ENCODE measurements around the gene RAB19. TPM values are rescaled to one million over a fixed set of nuclear protein-coding genes. Genes with fewer than 3 reads are reported as not detected.

The RAB19 gene
- total RNA-seq (1 to 10 TPM in 2 of 7 donors, under 1 TPM in 2, not detected in 3; 0.26 to 3.1 (median 1.2) TPM), polyA plus RNA-seq (not detected)
- long read RNA-seq, donor 1, result 0 reads
- long read RNA-seq, donor 2, result 0 reads
- long read RNA-seq, donor 3, partial matches to known transcripts, result 0 of 1 reads
- long read RNA-seq, donor 3, other reads (novel, unspliced or antisense), result 0 of 1 reads

DNA sequence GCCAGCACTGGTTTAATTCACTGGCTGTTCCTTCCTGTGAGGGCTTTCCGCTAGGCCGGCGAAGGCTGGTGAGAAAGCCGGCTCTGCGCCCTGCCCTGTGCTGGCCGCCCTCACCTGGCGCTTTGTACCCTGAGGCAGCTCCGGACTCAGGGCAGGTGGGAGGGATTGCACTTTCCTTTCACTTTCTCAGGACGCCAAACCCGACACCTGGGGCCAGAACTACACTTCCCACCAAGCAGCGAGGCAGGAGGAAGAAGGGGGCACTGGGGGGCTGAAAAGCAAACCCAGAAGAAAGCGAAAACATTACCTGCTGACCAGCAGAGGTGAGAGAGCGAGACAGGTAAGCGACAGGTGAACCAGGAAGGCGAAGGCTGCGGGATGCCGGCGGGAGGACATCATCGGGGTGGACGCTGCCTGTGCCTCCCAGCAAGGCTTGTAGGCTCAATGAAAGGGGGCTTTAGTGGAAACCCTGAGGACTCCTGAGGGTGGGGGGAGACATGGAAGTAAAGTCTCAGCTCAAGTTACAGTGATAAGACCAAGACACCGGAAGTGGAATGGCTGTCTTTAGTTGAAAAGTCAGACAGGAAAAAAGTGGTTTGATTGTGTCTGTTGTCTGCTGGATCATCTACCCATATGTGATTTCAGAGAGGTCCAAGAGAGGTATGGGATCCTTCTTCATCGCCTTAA is at the start of gene RAB19:
TSS of gene RAB19 (plus strand) at position 181 of the 687 bp plus-strand sequence. CDS start 3,589 bp downstream, outside the sequence.
- Histone ChIP-seq H3K27ac (no peak within 1 kb of the TSS), H3K4me1 (ENCODE audit: insufficient read depth) (no peaks in the 10 kb centered on the region), H3K4me3 (peak within 1 kb of the TSS; percentile 29), H3K9me3 (no peaks in the 10 kb centered on the region), H3K27me3 (no peaks in the 10 kb centered on the region), H3K36me3 (no peaks in the 10 kb centered on the region)
- no peak for DNase-seq
- 9 to 12% (median 12%) methylated on average over 22 of the region's 22 CpGs for WGBS, 3 donors
- no peak for TF ChIP-seq EP300 (IDR thresholded peaks at IDR 0.05)
- TF ChIP-seq, protein P1, sequence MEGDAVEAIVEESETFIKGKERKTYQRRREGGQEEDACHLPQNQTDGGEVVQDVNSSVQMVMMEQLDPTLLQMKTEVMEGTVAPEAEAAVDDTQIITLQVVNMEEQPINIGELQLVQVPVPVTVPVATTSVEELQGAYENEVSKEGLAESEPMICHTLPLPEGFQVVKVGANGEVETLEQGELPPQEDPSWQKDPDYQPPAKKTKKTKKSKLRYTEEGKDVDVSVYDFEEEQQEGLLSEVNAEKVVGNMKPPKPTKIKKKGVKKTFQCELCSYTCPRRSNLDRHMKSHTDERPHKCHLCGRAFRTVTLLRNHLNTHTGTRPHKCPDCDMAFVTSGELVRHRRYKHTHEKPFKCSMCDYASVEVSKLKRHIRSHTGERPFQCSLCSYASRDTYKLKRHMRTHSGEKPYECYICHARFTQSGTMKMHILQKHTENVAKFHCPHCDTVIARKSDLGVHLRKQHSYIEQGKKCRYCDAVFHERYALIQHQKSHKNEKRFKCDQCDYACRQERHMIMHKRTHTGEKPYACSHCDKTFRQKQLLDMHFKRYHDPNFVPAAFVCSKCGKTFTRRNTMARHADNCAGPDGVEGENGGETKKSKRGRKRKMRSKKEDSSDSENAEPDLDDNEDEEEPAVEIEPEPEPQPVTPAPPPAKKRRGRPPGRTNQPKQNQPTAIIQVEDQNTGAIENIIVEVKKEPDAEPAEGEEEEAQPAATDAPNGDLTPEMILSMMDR (IDR thresholded peaks at IDR 0.05), result no peak
- TF ChIP-seq POLR2A (IDR thresholded peaks at IDR 0.05), result no peak
- intact Hi-C loops (cut with DNase I), result no loop called here

GRCh38 chr7:140358024-140358411 is 45.8 kb upstream of the RAB19 start:
- no peaks in the 10 kb centered on the region for H3K27me3 ChIP-seq
- intact Hi-C loops (cut with DNase I), result no loop called here
- 91 to 95% (median 93%) methylated on average over 3 of the region's 3 CpGs for WGBS, 3 donors
- TF ChIP-seq POLR2A (IDR thresholded peaks at IDR 0.05) (no peak), EP300 (IDR thresholded peaks at IDR 0.05) (no peak)
- TF ChIP-seq, protein P1 (IDR thresholded peaks at IDR 0.05), result no peak
- H3K36me3 ChIP-seq, result no peaks in the 10 kb centered on the region
- H3K9me3 ChIP-seq, result no peaks in the 10 kb centered on the region
- DNase-seq, result no peak
- no peak overlapping the region for H3K4me3 ChIP-seq
- H3K27ac ChIP-seq, result no peak overlapping the region
- H3K4me1 ChIP-seq (ENCODE audit: insufficient read depth), result no peaks in the 10 kb centered on the region

DNA sequence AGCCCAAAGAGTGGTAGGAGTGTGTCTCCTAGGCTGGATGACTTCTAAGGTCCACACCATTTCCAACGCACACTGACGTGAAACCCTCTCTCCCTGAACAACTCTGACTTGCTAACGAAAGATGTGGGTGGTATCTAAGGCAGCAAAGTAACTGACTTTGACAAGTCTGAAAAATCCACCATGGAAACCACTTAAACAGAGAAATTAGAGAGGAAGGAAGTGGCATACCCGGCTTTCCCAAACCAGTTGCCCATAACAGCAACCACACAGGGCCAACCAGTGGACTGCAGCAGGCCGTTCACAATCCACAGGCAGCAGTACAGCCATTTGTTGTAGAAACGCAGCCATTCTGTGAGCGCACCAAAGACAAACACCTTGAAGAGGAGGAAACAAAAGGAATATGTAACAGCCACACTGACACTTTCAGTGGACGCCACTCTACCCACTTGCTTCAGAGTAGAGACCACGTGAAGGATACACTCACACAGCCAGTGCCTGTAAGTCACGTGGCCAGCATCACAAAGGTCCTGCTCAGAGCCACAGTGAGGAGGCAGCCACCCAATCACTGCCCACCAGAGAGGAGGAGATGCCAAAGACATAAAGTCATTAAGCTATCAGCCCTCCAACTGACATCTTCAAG is 45.3 kb upstream of the RAB19 start:
- WGBS, 3 donors, result 90 to 92% (median 90%) methylated on average over 10 of the region's 10 CpGs

GRCh38 chr7:140360697-140361229 is 43.1 kb upstream of the RAB19 start:
- no peaks in the 10 kb centered on the region for H3K4me1 ChIP-seq (ENCODE audit: insufficient read depth)
- no peaks in the 10 kb centered on the region for H3K27me3 ChIP-seq
- no peaks in the 10 kb centered on the region for H3K9me3 ChIP-seq
- intact Hi-C loops (cut with DNase I), result no loop called here
- TF ChIP-seq POLR2A (IDR thresholded peaks at IDR 0.05) (no peak), EP300 (IDR thresholded peaks at IDR 0.05) (no peak)
- TF ChIP-seq, protein P1 (IDR thresholded peaks at IDR 0.05), result no peak
- H3K36me3 ChIP-seq, result no peaks in the 10 kb centered on the region
- no peak for DNase-seq
- no peak overlapping the region for H3K4me3 ChIP-seq
- no peak overlapping the region for H3K27ac ChIP-seq
- WGBS, 3 donors, result 86 to 90% (median 89%) methylated on average over 6 of the region's 6 CpGs

More for the DNA sequence above, 45.3 kb upstream of the RAB19 start:
- no peaks in the 10 kb centered on the region for H3K36me3 ChIP-seq
- H3K27ac ChIP-seq, result no peak overlapping the region
- TF ChIP-seq POLR2A (IDR thresholded peaks at IDR 0.05) (no peak), EP300 (IDR thresholded peaks at IDR 0.05) (no peak)
- TF ChIP-seq, protein P1 (IDR thresholded peaks at IDR 0.05), result no peak
- H3K27me3 ChIP-seq, result no peaks in the 10 kb centered on the region
- no peak overlapping the region for H3K4me3 ChIP-seq
- intact Hi-C loops (cut with DNase I), result no loop called here
- H3K9me3 ChIP-seq, result no peaks in the 10 kb centered on the region
- no peak for DNase-seq
- H3K4me1 ChIP-seq (ENCODE audit: insufficient read depth), result no peaks in the 10 kb centered on the region
